NCI-H1105 treated with DMSO at 0.1 percent for 48 hours (cell line): ENCODE data around the gene SCYL1.

ENCODE experiments used
- DNase-seq: peaks from one replicate; lab custom pipeline; 2025; lab: John Stamatoyannopoulos, UW

SCYL1 gene

GRCh38 chr11:65569164-65569972, 44.5 kb downstream of the SCYL1 start:
- DNase-seq: no peak

GRCh38 chr11:65569973-65570918, 45.4 kb downstream of the SCYL1 start, which contains the start of gene ZNRD2:
Gene ZNRD2 (plus strand): TSS chr11:65570477. CDS start chr11:65570492, 15 bp downstream.
- peak; percentile 93 for DNase-seq

DNA sequence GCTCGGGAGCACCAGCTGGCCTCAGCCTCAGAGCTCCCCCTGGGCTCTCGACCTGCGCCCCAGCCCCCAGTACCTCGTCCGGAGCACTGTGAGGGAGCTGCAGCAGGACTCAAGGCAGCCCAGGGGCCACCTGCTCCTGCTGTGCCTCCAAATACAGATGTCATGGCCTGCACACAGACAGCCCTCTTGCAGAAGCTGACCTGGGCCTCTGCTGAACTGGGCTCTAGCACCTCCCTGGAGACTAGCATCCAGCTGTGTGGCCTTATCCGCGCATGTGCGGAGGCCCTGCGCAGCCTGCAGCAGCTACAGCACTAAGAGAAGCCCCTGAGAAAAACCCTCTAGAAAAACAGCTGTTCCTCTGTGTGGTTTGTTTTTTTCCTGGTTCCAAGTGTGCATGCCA, 46.5 kb downstream of the SCYL1 start:
- no peak for DNase-seq

DNA sequence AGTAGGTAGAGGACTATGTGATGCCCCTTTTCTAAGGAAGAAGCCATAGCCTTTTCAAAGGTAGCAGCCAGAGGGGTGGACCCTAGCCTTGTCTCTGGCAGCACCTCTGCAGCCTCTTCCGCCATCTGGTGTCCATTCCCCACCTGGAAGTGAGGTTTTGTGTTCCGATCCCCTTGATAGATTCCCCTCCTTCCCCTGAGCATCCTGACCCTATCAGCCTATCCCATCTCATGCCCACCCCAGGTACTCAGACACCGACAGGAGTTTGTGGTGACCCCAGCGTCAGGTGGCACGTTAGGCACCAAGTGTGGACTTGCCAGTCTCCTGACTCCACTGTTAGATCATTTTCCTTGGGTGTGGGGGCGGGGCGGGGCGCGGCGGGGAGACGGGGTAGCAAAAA, 47.1 kb downstream of the SCYL1 start:
- DNase-seq: peak; percentile 48

- peak; percentile 66 for DNase-seq
These were observed 47.6 kb downstream of the SCYL1 start, which contains the start of gene FAM89B for GRCh38 chr11:65572356-65573051. Gene FAM89B (plus strand): TSS chr11:65572538. CDS start chr11:65572670, 132 bp downstream.

DNA sequence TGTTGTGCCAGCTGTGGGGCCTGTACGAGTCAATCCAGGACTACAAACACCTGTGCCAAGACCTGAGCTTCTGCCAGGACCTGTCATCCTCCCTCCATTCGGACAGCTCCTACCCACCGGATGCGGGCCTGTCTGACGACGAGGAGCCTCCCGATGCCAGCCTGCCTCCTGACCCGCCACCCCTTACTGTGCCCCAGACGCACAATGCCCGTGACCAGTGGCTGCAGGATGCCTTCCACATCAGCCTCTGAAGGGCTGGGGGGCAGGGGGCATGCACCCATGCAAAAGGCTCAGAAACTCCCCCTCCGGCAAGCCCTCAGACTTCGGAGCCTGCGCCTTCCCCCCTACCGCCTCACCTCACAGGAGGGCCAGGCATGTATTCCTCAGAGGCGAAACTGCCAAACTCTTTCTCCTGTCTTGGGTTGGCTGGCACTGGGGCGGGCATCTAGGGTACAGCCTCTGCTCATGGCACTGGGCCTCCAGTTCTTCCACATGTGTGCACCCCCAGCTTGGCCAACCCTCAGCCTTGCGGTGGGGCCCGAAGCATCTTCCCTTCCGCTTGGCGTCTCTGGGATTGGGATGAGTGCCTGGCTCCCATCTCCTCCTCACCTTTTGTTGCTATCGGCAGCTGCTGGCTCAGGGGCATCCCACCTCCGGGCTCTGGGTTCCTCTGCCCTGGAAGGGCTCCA, 48.7 kb downstream of the SCYL1 start:
- DNase-seq: no peak

GRCh38 chr11:65574109-65574810, 49.4 kb downstream of the SCYL1 start:
- DNase-seq: peak; percentile 62

- DNase-seq: no peak
These were observed 50.1 kb downstream of the SCYL1 start for GRCh38 chr11:65574811-65575567.

- DNase-seq: no peak
These were observed 50.8 kb downstream of the SCYL1 start, which contains the start of gene EHBP1L1 for GRCh38 chr11:65575568-65576231. Gene EHBP1L1 (plus strand): TSS chr11:65576053. CDS start chr11:65576303, 250 bp downstream.

DNA sequence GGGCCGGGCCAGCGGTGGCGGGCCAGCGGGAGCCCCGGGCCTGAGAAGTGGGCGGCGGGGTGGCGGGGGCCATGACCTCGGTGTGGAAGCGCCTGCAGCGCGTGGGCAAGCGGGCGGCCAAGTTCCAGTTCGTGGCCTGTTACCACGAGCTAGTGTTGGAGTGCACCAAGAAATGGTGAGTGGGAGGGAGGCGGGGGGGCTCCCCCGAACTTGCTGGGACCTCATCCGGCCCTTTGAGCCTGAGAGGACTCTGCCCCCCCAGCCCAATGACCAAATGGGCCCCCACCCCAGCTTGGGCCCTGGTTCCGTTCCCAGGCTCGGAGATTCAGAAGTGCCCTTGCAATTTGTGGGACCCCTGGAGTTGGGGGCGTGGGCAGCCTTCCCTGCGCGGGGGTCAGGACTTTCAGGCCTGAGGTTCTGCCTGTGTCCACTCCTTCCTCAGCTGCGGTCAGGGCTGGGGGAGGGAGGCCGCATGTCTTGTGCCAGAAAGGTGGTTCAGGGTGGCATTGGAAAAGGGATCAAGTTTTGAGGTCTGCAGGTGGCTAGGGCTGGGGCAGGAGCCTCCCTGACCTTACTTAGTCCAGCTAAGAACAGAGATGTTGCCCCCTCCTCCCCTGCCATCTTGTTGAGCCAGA, 51.5 kb downstream of the SCYL1 start:
- no peak for DNase-seq

DNA sequence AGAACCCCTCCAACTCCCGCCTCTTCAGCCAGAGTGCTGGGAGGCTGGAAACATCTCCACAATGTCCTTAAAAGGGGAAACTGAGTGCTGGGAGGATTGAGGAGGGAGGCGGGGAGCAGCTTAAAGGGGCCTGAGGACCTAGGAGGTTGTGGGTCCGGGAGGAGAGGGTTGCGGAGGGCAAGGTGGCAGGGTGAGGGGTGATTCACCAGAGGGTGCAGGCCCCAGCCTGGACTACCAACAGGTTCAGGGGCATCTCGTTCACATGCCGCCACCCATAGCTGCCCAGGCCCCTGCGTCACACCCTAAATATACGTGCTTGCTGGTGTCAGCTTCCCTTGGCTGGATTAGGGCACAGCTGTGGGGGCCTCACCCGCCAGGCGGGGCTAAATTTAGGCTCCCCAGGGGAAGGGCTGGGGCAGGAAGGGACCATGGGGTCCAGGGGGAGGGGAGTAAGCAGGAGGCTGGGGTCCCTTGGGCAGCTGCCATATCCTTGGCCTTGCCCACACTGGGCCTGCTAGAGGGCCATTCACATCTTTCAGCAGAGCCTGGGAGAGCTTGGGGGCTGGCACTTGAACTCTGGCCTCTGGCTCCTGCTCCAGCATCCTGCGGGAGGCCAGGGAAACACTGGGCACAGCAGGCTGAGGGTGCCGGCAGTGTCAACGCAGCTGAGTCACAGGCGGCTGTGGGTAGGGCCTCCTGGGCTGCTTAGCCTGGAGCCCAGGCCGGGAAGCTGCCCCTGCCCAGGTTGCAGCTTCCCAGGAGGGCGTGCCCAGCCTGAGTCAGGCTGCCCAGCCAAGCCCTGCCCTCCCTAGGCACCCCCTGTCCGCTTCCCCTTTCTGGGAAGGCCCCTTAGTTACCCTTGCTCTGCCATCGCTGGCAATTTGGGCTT, 52.2 kb downstream of the SCYL1 start:
- DNase-seq: no peak

DNA sequence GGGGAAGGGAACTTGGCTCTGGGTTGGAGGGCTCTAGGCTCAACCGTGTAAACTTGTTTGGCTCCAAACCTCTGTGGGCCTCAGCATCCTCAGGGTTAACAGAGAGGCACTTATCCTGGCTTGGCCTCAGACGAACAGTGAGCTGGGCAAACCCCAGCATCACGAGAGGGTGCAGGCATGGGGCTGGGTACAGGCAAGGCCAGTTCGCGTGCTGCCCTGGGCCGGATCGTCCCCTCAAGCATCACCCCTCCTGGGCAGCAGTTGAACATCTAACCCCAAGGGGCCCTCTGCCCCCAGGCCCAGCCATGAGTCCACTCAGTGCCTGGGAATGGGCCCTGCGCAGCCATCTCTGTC, 52.9 kb downstream of the SCYL1 start:
- DNase-seq: no peak

- DNase-seq: no peak
These were observed 53.3 kb downstream of the SCYL1 start for GRCh38 chr11:65578134-65578533.

GRCh38 chr11:65578667-65579066, 53.8 kb downstream of the SCYL1 start:
- no peak for DNase-seq

- DNase-seq: no peak
These were observed 54.4 kb downstream of the SCYL1 start for GRCh38 chr11:65579291-65579690.

DNA sequence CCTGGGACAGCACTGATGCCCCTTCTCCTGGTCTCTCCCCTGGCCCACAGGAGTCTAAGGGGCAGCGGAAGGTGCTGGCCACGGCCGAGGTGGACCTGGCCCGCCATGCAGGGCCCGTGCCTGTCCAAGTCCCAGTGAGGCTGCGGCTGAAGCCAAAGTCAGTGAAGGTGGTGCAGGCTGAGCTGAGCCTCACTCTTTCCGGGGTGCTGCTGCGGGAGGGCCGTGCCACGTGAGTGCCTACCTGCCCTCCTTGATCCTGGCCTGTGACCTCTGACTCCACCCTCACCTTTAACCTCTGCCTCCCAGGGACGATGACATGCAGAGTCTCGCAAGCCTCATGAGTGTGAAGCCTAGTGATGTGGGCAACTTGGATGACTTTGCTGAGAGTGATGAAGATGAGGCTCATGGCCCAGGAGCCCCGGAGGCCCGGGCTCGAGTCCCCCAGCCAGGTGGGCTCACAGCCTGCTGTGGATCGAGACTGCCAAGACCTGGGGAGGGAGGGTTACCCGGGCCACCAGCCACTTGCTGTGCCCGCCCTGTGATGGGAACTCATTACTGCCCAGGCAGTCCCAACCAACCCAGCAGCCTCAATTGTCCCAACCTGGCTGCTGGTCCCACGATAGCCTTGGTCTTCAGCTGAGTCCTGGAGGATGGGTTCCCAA, 55.3 kb downstream of the SCYL1 start:
- DNase-seq: no peak

DNA sequence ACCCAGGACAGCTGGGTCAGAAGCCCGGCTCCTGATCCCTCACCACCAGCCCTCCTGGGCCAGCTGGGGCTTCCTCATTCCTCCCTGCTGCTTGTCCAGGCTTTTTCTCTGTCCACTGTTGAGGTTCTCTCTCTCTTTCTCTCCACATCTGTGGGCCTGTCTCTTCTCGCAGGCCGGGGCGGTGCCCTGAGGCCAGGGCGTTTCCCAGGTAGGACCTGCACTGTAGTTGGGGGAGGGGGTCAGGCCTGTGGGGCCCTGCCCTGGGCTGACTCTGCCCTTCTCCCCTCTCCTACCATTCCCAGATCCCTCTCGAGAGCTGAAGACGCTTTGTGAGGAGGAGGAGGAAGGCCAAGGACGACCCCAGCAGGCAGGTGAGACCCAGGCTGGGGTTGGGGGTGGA, 55.9 kb downstream of the SCYL1 start:
- no peak for DNase-seq
